PFSK-1 (cell line): ENCODE data around the gene ESPNL.

Experiments
- FOXP2 ChIP-seq: optimal IDR thresholded peaks from 2 replicates; pipeline ENCODE3; 2011; ENCODE audit warnings: borderline replicate concordance, control low read depth, inconsistent platforms; ENCODE audit not compliant: insufficient read depth; ENCODE audit errors: extremely low read length, extremely low read depth
- POLR2AphosphoS5 ChIP-seq: IDR thresholded peaks from 2 replicates; pipeline ENCODE4 v1.6.1; 2012; ENCODE audit warnings: low read depth, mild to moderate bottlenecking, control low read depth, low read length, moderate library complexity
- REST ChIP-seq, 2 experiments: IDR thresholded peaks; 2 replicates each; pipeline versions ENCODE4 v1.6.1 to v1.8.0; 2011 to 2012; ENCODE audit warnings: low read depth in 2 of 2, low read length in 2 of 2, control low read depth in 1 of 2, inconsistent platforms in 1 of 2, mild to moderate bottlenecking in 1 of 2, moderate library complexity in 1 of 2; ENCODE audit not compliant: insufficient read depth in 1 of 2
- SIN3A ChIP-seq: IDR thresholded peaks from 2 replicates; pipeline ENCODE4 v1.6.1; 2012; ENCODE audit warnings: mild to moderate bottlenecking, low read length, moderate library complexity, borderline replicate concordance; ENCODE audit not compliant: insufficient read depth
- TAF1 ChIP-seq: IDR thresholded peaks from 2 replicates; pipeline ENCODE4 v1.6.1; 2012; ENCODE audit warnings: low read length, control low read depth, borderline replicate concordance; ENCODE audit not compliant: insufficient read depth

ESPNL gene

GRCh38 chr2:238164906-238165287, 64.8 kb downstream of the ESPNL start:
- TF ChIP-seq TAF1 (no peak), POLR2AphosphoS5 (no peak), FOXP2 (no peak), SIN3A (no peak), REST (IDR thresholded peaks at IDR 0.05; ENCODE audit: insufficient read depth in 1 of 2, low read depth in 2 of 2, low read length in 2 of 2) (no peak)

- TF ChIP-seq TAF1 = no peak
- no peak for TF ChIP-seq REST (IDR thresholded peaks at IDR 0.05; ENCODE audit: insufficient read depth in 1 of 2, low read depth in 2 of 2, low read length in 2 of 2)
- no peak for TF ChIP-seq FOXP2
- no peak for TF ChIP-seq POLR2AphosphoS5
- no peak for TF ChIP-seq SIN3A
These were observed 65.3 kb downstream of the ESPNL start for GRCh38 chr2:238165288-238165921.

DNA sequence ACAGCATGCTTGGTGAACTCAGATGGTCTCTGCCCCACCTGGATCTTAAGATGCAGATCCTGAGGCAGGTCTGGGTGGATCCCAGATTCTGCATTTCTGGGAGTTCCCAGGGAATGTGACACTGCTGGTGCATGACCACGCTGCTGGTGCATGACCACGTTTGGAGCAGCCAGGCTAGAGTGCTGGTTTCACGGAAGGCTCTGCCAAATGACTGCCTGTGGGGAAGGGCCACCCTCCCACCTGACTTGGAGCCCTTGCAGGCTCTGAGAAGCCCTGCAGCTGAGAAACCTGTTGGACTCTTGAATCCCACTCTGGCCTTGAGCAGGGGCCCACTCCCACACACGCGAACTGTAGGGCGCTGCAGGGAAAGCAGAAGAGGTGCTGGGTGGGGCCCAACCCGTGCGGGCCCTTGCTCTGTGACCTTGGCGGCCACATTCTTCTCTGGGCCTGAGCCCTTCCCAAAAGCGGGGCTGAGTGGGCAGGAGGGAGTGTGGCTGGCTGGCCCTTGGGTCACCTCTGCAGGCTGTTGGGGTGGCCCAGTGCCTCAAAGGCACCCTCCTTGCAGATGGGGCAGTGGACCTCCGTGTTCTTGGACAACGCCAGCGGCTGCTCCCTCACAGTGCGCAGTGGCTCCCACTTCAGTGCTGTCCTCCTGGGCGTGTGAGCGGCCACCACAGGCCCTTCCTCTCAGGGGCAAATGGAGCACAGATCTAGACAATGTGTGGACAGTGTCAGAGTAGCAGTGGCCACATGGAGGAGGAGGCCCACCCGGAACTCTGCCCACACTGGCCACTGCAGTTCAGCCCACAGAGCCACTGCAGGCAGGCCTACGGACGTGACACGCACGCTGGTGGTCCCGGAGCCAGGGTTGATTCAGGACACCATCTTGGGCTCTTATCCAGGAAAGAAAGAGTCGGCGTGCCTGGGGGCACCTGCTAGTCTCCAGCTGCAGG, 66.5 kb downstream of the ESPNL start:
- TF ChIP-seq TAF1 (no peak), FOXP2 (no peak), SIN3A (no peak), REST (IDR thresholded peaks at IDR 0.05; ENCODE audit: insufficient read depth in 1 of 2, low read depth in 2 of 2, low read length in 2 of 2) (no peak), POLR2AphosphoS5 (no peak; the same call in 1 of the 2 replicates)

GRCh38 chr2:238167344-238167715, 67.2 kb downstream of the ESPNL start:
- no peak for TF ChIP-seq REST (IDR thresholded peaks at IDR 0.05; ENCODE audit: insufficient read depth in 1 of 2, low read depth in 2 of 2, low read length in 2 of 2)
